Middle frontal gyrus (tissue), 1 donor: Measurements from ENCODE around the gene KCNG1.

Experiments used
- DNase-seq: peaks from one replicate; pipeline ENCODE4 v3.0.0-alpha.2; 2015; ENCODE audit warnings: low spot score; ENCODE audit errors: extremely low spot score

Gene KCNG1

DNA sequence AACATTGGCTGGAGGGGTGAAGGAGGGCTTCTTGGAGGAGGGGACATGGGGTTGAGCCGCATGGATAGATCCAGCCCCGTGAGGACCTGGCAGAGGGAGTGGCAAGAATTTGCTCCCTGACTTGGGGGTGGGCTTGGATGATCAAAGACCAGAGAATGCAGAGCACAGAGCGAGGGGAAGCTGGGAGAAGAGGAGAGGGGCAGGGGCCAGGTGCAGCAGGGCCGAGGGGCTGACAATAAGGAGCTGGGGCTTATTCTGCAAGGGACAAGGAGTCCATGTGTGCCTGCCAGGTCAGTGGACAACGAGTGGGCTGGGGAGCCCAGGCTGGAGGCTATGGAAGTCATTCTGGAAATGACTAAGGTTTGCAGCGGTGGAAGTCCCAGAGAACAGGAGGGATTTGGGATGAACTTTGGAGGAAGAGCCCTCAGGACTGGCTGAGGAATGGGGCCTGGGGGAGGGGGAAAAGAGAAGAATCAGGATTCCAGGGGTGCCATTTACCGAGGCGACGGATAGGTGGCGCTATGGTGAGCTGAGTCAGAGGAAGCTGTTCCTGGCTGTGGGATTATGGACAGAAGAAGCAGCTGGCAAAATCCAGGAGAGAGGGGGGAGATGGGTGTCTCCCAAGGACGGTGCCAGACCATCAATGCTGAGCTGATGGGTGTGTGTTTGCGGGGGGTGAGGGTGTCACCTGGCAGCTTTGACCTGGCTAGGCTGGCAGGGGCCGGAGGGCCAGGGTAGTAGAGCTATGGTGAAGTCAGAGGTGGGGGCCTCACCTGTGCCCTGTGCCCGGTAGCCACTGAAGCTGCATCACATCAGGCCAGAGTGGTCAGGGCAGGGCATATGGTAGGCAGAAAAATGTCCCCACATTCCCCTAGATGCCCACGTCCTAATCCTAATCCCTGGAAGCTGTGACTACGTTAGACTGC, 7.8 kb downstream of the KCNG1 start:
- no peak for DNase-seq

GRCh38 chr20:51013577-51014330, 9.2 kb downstream of the KCNG1 start:
- DNase-seq = no peak

- no peak for DNase-seq
These were observed 10.6 kb downstream of the KCNG1 start for GRCh38 chr20:51012357-51012756.

DNA sequence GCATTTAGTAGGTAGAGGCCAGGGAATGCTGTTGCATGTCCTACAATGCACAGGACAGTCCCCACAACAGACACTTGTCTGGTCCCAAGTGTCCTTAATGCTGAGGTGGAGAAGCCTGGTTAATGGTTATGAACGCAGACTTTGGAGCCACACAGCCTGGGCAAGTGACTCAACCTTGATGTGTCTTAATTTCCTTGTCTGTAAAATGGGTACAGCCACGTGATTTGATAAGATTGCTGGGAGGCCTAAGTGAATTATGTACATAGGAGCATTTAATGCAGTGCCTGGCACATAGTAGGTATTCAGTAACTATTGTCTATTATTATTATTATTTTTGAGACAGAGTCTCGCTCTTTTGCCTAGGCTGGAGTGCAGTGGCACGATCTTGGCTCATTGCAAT, 11.4 kb downstream of the KCNG1 start:
- no peak for DNase-seq

GRCh38 chr20:51010932-51011331, 12.0 kb downstream of the KCNG1 start:
- DNase-seq = no peak

- DNase-seq = no peak
These were observed 12.9 kb downstream of the KCNG1 start for GRCh38 chr20:51010043-51010365.

GRCh38 chr20:51009303-51010042, 13.4 kb downstream of the KCNG1 start:
- no peak for DNase-seq

DNA sequence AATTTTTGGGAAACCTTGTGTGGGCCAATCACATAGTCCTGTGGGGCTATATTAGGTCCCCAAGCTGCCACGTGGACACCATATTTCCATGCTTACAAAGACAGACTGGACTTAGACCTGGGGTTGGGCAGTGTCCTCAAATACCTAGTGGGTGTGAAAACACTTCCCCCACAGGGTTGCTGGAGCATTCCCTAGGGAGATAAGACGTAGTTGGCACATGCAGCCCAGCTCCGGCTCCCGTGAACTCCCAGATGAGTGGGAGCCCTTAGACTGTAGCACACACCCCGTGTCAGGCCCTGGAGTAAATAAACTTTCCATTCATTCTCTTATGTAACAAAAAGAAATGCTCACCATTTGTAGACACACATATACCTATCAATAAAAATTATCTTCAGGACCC, 14.2 kb downstream of the KCNG1 start:
- DNase-seq = no peak

- no peak for DNase-seq
These were observed 17.7 kb downstream of the KCNG1 start for GRCh38 chr20:51005214-51005613.

DNA sequence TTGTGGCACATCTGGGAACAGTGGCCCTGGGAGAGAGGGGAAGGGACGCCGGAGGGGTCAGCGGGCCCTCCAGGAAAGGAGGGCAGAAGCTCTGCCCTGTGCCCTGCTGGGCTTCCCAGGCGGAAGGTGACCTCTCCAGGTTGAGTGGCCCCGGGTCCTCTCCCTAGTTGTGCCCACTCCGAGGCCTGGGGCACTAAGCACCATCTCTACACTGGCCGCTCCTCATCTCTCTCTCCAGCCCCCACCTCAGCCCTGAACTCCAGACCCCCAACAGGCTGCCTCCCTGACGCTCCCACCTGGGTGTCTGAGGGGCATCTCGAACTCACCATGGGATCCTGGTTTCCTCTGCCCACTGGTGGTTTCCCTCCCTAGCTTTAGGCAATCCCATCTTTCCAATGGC, 18.1 kb downstream of the KCNG1 start:
- no peak for DNase-seq

DNA sequence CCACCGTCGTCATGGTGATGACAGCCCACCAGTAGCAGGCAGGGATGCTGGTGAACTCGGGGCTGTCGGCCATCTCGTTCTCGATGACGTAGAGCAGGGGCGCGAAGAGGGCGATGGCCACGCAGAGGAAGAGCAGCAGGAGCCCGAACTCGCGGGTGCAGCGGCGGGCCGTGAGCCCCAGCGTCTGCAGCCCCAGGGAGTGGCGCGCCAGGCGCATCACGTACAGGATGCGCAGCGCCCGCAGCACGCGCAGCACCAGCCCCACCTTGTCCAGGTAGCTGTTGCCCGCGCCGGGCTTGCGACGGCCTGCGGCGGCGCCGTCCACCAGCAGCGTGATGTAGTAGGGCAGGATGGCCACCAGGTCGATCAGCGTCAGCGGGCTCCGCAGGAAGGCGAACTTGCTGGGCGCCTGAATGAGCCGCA, 18.6 kb downstream of the KCNG1 start:
- no peak for DNase-seq

DNA sequence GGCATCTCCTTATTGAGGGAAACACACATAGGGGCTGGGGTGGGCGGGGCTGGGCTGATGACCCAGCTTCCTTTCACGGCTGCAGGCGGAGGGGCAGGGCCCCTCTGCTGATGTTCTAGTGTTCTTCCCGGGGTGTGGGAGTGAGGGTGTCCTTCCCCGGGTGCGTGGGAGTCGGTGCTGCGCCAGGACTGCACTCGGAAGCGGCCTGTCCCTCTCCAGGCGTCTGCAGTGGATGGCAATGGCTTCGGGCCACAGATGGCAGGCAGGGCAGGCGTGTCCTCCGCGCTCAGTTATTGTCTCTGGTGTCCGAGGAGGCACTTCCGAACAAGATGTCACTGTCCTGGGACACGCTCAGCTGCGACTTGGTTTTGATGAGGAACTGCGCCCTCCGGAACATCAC, 19.2 kb downstream of the KCNG1 start:
- no peak for DNase-seq

- no peak for DNase-seq
These were observed 20.3 kb downstream of the KCNG1 start for GRCh38 chr20:51002633-51003032.

GRCh38 chr20:51001430-51002265, 21.3 kb downstream of the KCNG1 start:
- no peak for DNase-seq

DNA sequence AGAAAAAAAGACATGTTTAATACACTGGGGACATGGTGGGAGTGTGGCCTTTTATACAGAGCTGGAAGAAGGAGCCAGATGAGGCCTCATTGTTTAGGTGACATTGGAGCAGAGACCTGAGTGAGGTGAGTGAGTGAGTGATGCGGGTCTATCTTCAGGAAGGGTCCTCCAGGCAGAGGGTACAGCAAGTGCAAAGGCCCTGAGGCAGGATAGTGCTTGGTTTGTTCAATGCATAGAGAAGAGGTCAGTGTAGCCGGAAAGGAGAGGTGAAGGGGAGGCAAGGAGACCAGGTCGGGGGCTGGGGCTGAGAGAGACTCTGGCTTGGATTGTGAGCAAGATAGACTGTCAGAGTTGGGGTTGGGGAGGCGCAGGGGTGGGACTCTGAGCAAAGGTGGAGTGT, 23.6 kb downstream of the KCNG1 start:
- DNase-seq = no peak

GRCh38 chr20:50996901-50997865, 25.7 kb downstream of the KCNG1 start:
- DNase-seq = no peak

- DNase-seq = no peak
These were observed 27.4 kb downstream of the KCNG1 start for GRCh38 chr20:50995506-50995905.

- DNase-seq = no peak
These were observed 29.0 kb downstream of the KCNG1 start for GRCh38 chr20:50993876-50994275.

GRCh38 chr20:50992733-50993457, 30.0 kb downstream of the KCNG1 start:
- DNase-seq = no peak
